Activated CD8-positive, alpha-beta T cell treated with anti-CD3 and anti-CD28 coated beads for 36 hours (primary cell): ENCODE data around the gene UBE3B. TPM values are rescaled to one million over a fixed set of nuclear protein-coding genes. Genes with fewer than 3 reads are reported as not detected.

Experiments
- ATAC-seq: fragments of 200-7000 bp; cut with Tn5 transposase; one replicate; pipeline ENCODE4 v1.10.0; 2021; ENCODE audit warnings: mild to moderate bottlenecking, moderate library complexity
- CTCF ChIA-PET: fragments of 350-600 bp; sonication (Branson Sonifier 250); formaldehyde crosslinking; loops from one replicate; lab custom pipeline; 2021; ENCODE audit warnings: antibody characterized with exemption; lab: Charles Lee
- POLR2A ChIA-PET: fragments of 350-600 bp; sonication (Branson Sonifier 250); formaldehyde crosslinking; loops from one replicate; lab custom pipeline; 2021; ENCODE audit warnings: antibody characterized with exemption; lab: Charles Lee
- DNase-seq: peaks from one replicate; pipeline ENCODE4 v3.0.0-alpha.2; 2020
- H3K27ac Mint-ChIP-seq: one replicate; pipeline ENCODE4 v1.8.0; 2021; ENCODE audit warnings: mild to moderate bottlenecking, mixed read lengths
- H3K27me3 Mint-ChIP-seq: one replicate; pipeline ENCODE4 v1.8.0; 2021; ENCODE audit warnings: mixed read lengths
- H3K36me3 Mint-ChIP-seq: one replicate; pipeline ENCODE4 v1.8.0; 2021; ENCODE audit warnings: low read depth, mixed read lengths
- H3K4me1 Mint-ChIP-seq: one replicate; pipeline ENCODE4 v1.8.0; 2021; ENCODE audit warnings: low read depth, mixed read lengths
- H3K4me3 Mint-ChIP-seq: one replicate; pipeline ENCODE4 v1.8.0; 2021; ENCODE audit warnings: mild to moderate bottlenecking, moderate library complexity, mixed read lengths
- H3K9me3 Mint-ChIP-seq: one replicate; pipeline ENCODE4 v1.8.0; 2021; ENCODE audit warnings: mixed read lengths
- CTCF ChIP-seq: fragments of 200-600 bp; IDR thresholded peaks from one replicate; pipeline ENCODE4 v1.8.0; 2022; ENCODE audit warnings: antibody characterized with exemption, mild to moderate bottlenecking
- intact Hi-C: fragments of 100-400 bp; cut with micrococcal nuclease; formaldehyde crosslinking; loops from one replicate; pipeline ENCODE4 v1.10.0; 2022
- total RNA-seq, 2 experiments: library from RNA; stranded (reverse); gene quantifications; one replicate each; pipeline ENCODE4 v1.2.3, GENCODE V29; 2021

Gene UBE3B
- total RNA-seq, 2 experiments from 2014 or later, result 22.5 to 24.9 TPM

DNA sequence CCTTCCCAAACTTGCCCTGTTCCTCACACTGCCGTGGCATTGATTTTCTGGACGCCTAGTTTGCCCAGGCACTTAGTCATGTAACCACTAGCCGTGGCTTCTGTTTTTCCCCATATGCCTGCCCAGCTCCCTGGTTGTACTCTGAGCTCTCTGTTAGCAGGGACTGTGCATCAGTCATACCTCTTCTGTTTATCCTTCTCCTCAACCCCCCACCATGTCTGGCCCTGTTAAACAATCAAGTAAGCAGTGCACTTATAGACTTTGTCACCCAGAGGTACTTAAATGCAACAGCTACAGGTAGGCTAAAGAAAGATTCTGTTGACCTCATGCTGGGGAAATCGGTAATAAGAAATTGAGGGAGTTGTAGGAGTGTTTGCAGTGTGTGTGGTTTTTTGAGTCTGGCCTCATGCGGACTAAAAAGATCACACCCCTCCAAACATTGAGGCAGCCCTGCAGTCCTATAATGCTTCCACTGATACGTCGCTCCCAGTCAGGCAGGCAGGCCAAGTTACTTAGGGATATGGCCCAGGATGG lies 17.0 kb downstream of the UBE3B start:
- ChIA-PET POLR2A (interaction anchor here (2.1 kb wide), 1 partner anchor 17 kb away, joined by 6 read pairs; the partner anchor contains the start of genes KCTD10 and UBE3B), CTCF (interaction anchor here (0.5 to 1.4 kb wide), 6 partner anchors 62 to 281 kb away, joined by 3 to 5 read pairs (median 3); no protein-coding TSS in a partner anchor)
- no peak for TF ChIP-seq CTCF
- Mint-ChIP-seq H3K4me1 (peaks cover 5% of the 10 kb centered on the region), H3K27ac (peak overlapping the region; percentile 18), H3K36me3 (peaks cover 34% of the 10 kb centered on the region), H3K4me3 (no peak overlapping the region), H3K27me3 (no peaks in the 10 kb centered on the region), H3K9me3 (no peaks in the 10 kb centered on the region)
- ATAC-seq, result no peak
- no peak for DNase-seq
- intact Hi-C loops, result no loop called here

DNA sequence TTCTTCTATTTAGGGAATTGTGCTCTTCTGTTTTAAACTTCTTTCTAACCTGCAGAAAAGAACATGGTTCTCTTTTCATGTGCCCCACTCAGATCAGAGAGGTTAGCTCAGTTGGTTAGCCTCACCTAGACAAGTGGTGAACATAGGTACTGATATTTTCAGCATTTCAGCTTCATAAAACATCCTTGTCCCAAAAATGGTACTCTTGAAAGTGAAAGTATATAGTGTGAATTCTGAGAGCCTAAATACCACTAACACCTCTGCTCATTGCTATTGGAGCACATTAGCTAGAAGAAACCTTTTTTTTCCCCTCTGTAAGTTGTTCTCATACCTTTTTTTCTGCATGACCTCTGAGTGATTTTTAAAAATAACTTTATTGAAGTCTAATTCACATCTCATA lies 17.6 kb downstream of the UBE3B start:
- no peak for ATAC-seq
- POLR2A ChIA-PET, result interaction anchor here (2.1 kb wide), 1 partner anchor 18 kb away, joined by 6 read pairs; the partner anchor contains the start of genes KCTD10 and UBE3B
- CTCF ChIA-PET, result interaction anchor here (0.8 to 1.4 kb wide), 4 partner anchors 62 to 103 kb away, joined by 3 to 5 read pairs (median 3); no protein-coding TSS in a partner anchor
- Mint-ChIP-seq H3K4me3 (no peak overlapping the region), H3K27ac (peak overlapping the region; percentile 16), H3K9me3 (no peaks in the 10 kb centered on the region), H3K4me1 (peaks cover 5% of the 10 kb centered on the region), H3K27me3 (no peaks in the 10 kb centered on the region), H3K36me3 (peaks cover 28% of the 10 kb centered on the region)
- intact Hi-C loops, result no loop called here
- DNase-seq, result no peak
- TF ChIP-seq CTCF, result no peak

GRCh38 chr12:109496306-109496705 lies 18.9 kb downstream of the UBE3B start:
- CTCF ChIA-PET, result no interaction called here
- Mint-ChIP-seq H3K4me3 (no peak overlapping the region), H3K4me1 (peaks cover 5% of the 10 kb centered on the region), H3K9me3 (no peaks in the 10 kb centered on the region), H3K36me3 (peaks cover 34% of the 10 kb centered on the region), H3K27me3 (no peaks in the 10 kb centered on the region), H3K27ac (no peak overlapping the region)
- intact Hi-C loops, result no loop called here
- no peak for ATAC-seq
- no peak for TF ChIP-seq CTCF
- DNase-seq, result no peak
- POLR2A ChIA-PET, result no interaction called here

DNA sequence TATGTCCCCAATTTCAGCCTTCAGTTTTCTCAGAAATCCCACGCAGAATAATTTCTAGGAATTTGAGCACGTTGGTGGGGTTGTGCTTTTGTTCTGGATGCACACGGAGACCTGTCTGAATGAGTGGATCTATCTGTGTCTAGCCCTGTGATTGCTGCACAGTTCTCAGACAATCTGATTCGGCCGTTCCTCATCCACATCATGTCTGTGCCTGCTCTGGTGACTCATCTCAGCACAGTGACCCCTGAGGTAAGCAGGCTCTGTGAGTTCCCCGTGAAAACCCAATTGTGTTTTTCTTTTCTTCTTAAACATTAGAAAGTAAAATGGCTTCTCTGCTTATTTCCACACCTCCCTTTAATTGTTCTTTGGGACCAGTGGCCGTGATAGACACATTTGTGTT lies 20.2 kb downstream of the UBE3B start:
- Mint-ChIP-seq H3K27me3 (no peaks in the 10 kb centered on the region), H3K4me3 (no peak overlapping the region), H3K27ac (no peak overlapping the region), H3K36me3 (peaks cover 38% of the 10 kb centered on the region), H3K4me1 (peaks cover 5% of the 10 kb centered on the region), H3K9me3 (no peaks in the 10 kb centered on the region)
- ChIA-PET POLR2A (no interaction called here), CTCF (no interaction called here)
- no peak for TF ChIP-seq CTCF
- intact Hi-C loops, result no loop called here
- ATAC-seq (no peak), DNase-seq (no peak)

DNA sequence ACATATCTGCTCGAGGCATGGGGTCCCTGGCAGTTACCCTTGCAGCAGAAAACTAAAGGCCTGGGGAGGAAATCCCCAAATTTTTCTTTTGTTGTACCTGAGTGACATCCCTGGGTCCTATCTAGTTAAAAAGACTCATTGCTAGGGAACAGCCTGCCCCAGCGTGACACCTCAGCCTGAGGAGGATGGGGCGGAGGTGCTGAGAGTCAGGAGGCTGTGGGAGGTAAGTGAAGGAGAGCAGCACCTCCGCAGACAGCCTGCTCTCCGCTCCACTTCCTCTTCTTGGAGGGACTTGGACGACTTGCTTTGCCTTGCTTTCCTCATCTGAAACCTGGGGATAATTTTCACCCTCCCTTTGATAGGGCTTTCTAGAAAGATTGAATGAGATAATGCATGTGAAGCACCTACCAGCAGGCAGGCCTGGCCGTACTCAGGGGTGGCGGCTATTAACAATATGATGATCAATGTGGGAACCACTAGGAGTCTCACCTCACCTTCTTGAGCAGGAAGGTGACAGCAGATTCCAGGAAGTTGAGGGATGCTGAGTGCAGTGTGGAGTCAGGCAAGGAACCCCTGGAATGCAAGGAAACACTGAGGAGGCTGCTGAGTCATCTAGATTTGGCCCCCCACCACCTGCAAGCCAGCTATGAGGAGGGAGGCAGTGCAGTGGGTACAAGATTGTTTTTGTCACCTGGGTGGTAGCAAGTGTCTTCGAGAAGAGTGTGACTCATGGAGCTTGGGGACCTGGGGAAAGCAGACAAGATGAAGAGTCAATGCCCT lies 23.2 kb downstream of the UBE3B start:
- DNase-seq (no peak), ATAC-seq (no peak)
- Mint-ChIP-seq H3K27me3 (no peaks in the 10 kb centered on the region), H3K9me3 (no peaks in the 10 kb centered on the region), H3K36me3 (peaks cover 35% of the 10 kb centered on the region), H3K4me3 (no peak overlapping the region), H3K4me1 (no peaks in the 10 kb centered on the region), H3K27ac (no peak overlapping the region)
- ChIA-PET POLR2A (no interaction called here), CTCF (interaction anchor here (1.2 to 1.7 kb wide), 2 partner anchors 18 to 73 kb away, joined by 3 to 6 read pairs; partner anchors contain the start of gene MVK)
- intact Hi-C loops, result no loop called here
- TF ChIP-seq CTCF, result no peak
